Activated CD8-positive, alpha-beta memory T cell treated with anti-CD3 and anti-CD28 coated beads, Interleukin-2, amount 50 U/mL, for 1 hour (primary cell): ENCODE measurements around the gene LAMA1.

ENCODE experiments used
- DNase-seq: peaks from one replicate; pipeline ENCODE4 v3.0.0-alpha.2; 2020; ENCODE audit errors: extremely low read depth

Gene LAMA1

GRCh38 chr18:7105268-7105667, 12.3 kb downstream of the LAMA1 start:
- no peak for DNase-seq

GRCh38 chr18:7104649-7105048, 12.9 kb downstream of the LAMA1 start:
- DNase-seq: no peak

- DNase-seq: no peak
Observed at GRCh38 chr18:7102131-7102530, 15.5 kb downstream of the LAMA1 start.

- DNase-seq: no peak
Observed at GRCh38 chr18:7096838-7097237, 20.8 kb downstream of the LAMA1 start.

GRCh38 chr18:7094427-7094826, 23.2 kb downstream of the LAMA1 start:
- DNase-seq: no peak

GRCh38 chr18:7090771-7091170, 26.8 kb downstream of the LAMA1 start:
- DNase-seq: no peak

- DNase-seq: no peak
Observed at GRCh38 chr18:7089369-7089768, 28.2 kb downstream of the LAMA1 start.

GRCh38 chr18:7084080-7085065, 33.2 kb downstream of the LAMA1 start:
- no peak for DNase-seq

GRCh38 chr18:7082671-7083070, 34.9 kb downstream of the LAMA1 start:
- no peak for DNase-seq

GRCh38 chr18:7079231-7079630, 38.4 kb downstream of the LAMA1 start:
- DNase-seq: no peak

GRCh38 chr18:7072593-7072992, 45.0 kb downstream of the LAMA1 start:
- DNase-seq: no peak

GRCh38 chr18:7071600-7071999, 46.0 kb downstream of the LAMA1 start:
- DNase-seq: no peak

- DNase-seq: no peak
Observed at GRCh38 chr18:7070466-7070865, 47.1 kb downstream of the LAMA1 start.

- DNase-seq: no peak
Observed at GRCh38 chr18:7068871-7069590, 48.6 kb downstream of the LAMA1 start.

GRCh38 chr18:7066965-7067555, 50.5 kb downstream of the LAMA1 start:
- no peak for DNase-seq

GRCh38 chr18:7065736-7066135, 51.9 kb downstream of the LAMA1 start:
- no peak for DNase-seq

GRCh38 chr18:7064346-7064745, 53.3 kb downstream of the LAMA1 start:
- DNase-seq: no peak

GRCh38 chr18:7062811-7063210, 54.8 kb downstream of the LAMA1 start:
- DNase-seq: no peak

- DNase-seq: no peak
Observed at GRCh38 chr18:7062236-7062635, 55.4 kb downstream of the LAMA1 start.

- DNase-seq: no peak
Observed at GRCh38 chr18:7059276-7059675, 58.3 kb downstream of the LAMA1 start.

- no peak for DNase-seq
Observed at GRCh38 chr18:7056026-7056425, 61.6 kb downstream of the LAMA1 start.

- DNase-seq: no peak
Observed at GRCh38 chr18:7049951-7050350, 67.6 kb downstream of the LAMA1 start.

- DNase-seq: no peak
Observed at GRCh38 chr18:7048081-7048480, 69.5 kb downstream of the LAMA1 start.
